Measurements from ENCODE around the gene SKOR1. TPM values are rescaled to one million over a fixed set of nuclear protein-coding genes. Genes with fewer than 3 reads are reported as not detected.

SKOR1 gene
- total and polyA plus RNA-seq, 2 donors (not counting 1 experiment from before 2014, with no cell fraction given) = 0.01 to 0.17 TPM

GRCh38 chr15:67863442-67863987 is 38.2 kb downstream of the SKOR1 start:
- DNase-seq (ENCODE audit: low read depth in 2 of 2) = peak; percentile 72 to 73
- Histone ChIP-seq H3K4me2 (ENCODE audit: extremely low read depth, insufficient read depth, low read length) (peak overlapping the region; percentile 82), H3K27me3 (ENCODE audit: control insufficient read depth, insufficient read depth, low read length) (no peaks in the 10 kb centered on the region), H3K36me3 (ENCODE audit: control insufficient read depth, insufficient read depth, low read length) (no peaks in the 10 kb centered on the region), H2AFZ (ENCODE audit: low read length) (peak overlapping the region; percentile 63), H3K4me3 (replicated peaks in 1 of 4; ENCODE audit: control extremely low read depth in 1 of 4, insufficient read depth in 1 of 4, low read depth in 3 of 4, low read length in 4 of 4) (peak overlapping the region; percentile 29 to 56 (median 39)), H3K27ac (ENCODE audit: insufficient read depth, low read length) (no peak overlapping the region), H3K4me1 (ENCODE audit: control insufficient read depth, extremely low read depth, insufficient read depth, low read length) (no peaks in the 10 kb centered on the region), H4K20me1 (ENCODE audit: control insufficient read depth, extremely low read depth, insufficient read depth, low read length) (no peaks in the 10 kb centered on the region), H3K9me3 (ENCODE audit: control insufficient read depth, insufficient read depth, low read depth, low read length) (no peaks in the 10 kb centered on the region), H3K79me2 (ENCODE audit: control insufficient read depth, insufficient read depth, low read length) (no peaks in the 10 kb centered on the region), H3K9ac (ENCODE audit: insufficient read depth, low read length) (no peak overlapping the region)
- TF ChIP-seq CTCF (conservative IDR thresholded peaks at IDR 0.05 in 1 of 2, IDR thresholded peaks at IDR 0.05 in 1 of 2; ENCODE audit: low read depth in 1 of 2, low read length in 2 of 2) (peak; percentile 74 to 76), EZH2 (IDR thresholded peaks at IDR 0.05; ENCODE audit: low read length, missing control alignments) (no peak)

- Histone ChIP-seq H4K20me1 (ENCODE audit: control insufficient read depth, extremely low read depth, insufficient read depth, low read length) (no peaks in the 10 kb centered on the region), H3K4me2 (ENCODE audit: extremely low read depth, insufficient read depth, low read length) (no peak overlapping the region), H3K9me3 (ENCODE audit: control insufficient read depth, insufficient read depth, low read depth, low read length) (no peaks in the 10 kb centered on the region), H3K79me2 (ENCODE audit: control insufficient read depth, insufficient read depth, low read length) (no peaks in the 10 kb centered on the region), H3K4me1 (ENCODE audit: control insufficient read depth, extremely low read depth, insufficient read depth, low read length) (no peaks in the 10 kb centered on the region), H3K9ac (ENCODE audit: insufficient read depth, low read length) (no peak overlapping the region), H2AFZ (ENCODE audit: low read length) (no peak overlapping the region), H3K27ac (ENCODE audit: insufficient read depth, low read length) (no peak overlapping the region), H3K27me3 (ENCODE audit: control insufficient read depth, insufficient read depth, low read length) (no peaks in the 10 kb centered on the region), H3K4me3 (replicated peaks in 1 of 4; ENCODE audit: control extremely low read depth in 1 of 4, insufficient read depth in 1 of 4, low read depth in 3 of 4, low read length in 4 of 4) (no peak overlapping the region), H3K36me3 (ENCODE audit: control insufficient read depth, insufficient read depth, low read length) (no peaks in the 10 kb centered on the region)
- no peak for TF ChIP-seq EZH2 (IDR thresholded peaks at IDR 0.05; ENCODE audit: low read length, missing control alignments)
- DNase-seq (ENCODE audit: low read depth in 2 of 2) = peak in 1 of 2 donors; percentile 41
These were observed 40.0 kb downstream of the SKOR1 start for GRCh38 chr15:67865331-67865730.

GRCh38 chr15:67865766-67866165 is 40.5 kb downstream of the SKOR1 start:
- Histone ChIP-seq H3K9me3 (ENCODE audit: control insufficient read depth, insufficient read depth, low read depth, low read length) (no peaks in the 10 kb centered on the region), H3K27me3 (ENCODE audit: control insufficient read depth, insufficient read depth, low read length) (no peaks in the 10 kb centered on the region), H3K9ac (ENCODE audit: insufficient read depth, low read length) (no peak overlapping the region), H3K4me2 (ENCODE audit: extremely low read depth, insufficient read depth, low read length) (no peak overlapping the region), H3K79me2 (ENCODE audit: control insufficient read depth, insufficient read depth, low read length) (no peaks in the 10 kb centered on the region), H3K27ac (ENCODE audit: insufficient read depth, low read length) (no peak overlapping the region), H3K4me1 (ENCODE audit: control insufficient read depth, extremely low read depth, insufficient read depth, low read length) (no peaks in the 10 kb centered on the region), H3K4me3 (replicated peaks in 1 of 4; ENCODE audit: control extremely low read depth in 1 of 4, insufficient read depth in 1 of 4, low read depth in 3 of 4, low read length in 4 of 4) (no peak overlapping the region), H4K20me1 (ENCODE audit: control insufficient read depth, extremely low read depth, insufficient read depth, low read length) (no peaks in the 10 kb centered on the region), H3K36me3 (ENCODE audit: control insufficient read depth, insufficient read depth, low read length) (no peaks in the 10 kb centered on the region), H2AFZ (ENCODE audit: low read length) (no peak overlapping the region)
- no peak for DNase-seq (ENCODE audit: low read depth in 2 of 2)
- TF ChIP-seq CTCF (conservative IDR thresholded peaks at IDR 0.05 in 1 of 2, IDR thresholded peaks at IDR 0.05 in 1 of 2; ENCODE audit: low read depth in 1 of 2, low read length in 2 of 2) (no peak), EZH2 (IDR thresholded peaks at IDR 0.05; ENCODE audit: low read length, missing control alignments) (no peak)

Data from fibroblast of lung (primary cell).